GM11168 (cell line): Measurements from ENCODE around the gene ZNF474.

Source experiments
- in situ Hi-C: fragments of 300-500 bp; cut with MboI; formaldehyde crosslinking; loops from one replicate; pipeline ENCODE4 v1.12.0; 2022; ENCODE audit warnings: low sequenced_read_pairs; ENCODE audit not compliant: unreplicated experiment

ZNF474 gene

DNA sequence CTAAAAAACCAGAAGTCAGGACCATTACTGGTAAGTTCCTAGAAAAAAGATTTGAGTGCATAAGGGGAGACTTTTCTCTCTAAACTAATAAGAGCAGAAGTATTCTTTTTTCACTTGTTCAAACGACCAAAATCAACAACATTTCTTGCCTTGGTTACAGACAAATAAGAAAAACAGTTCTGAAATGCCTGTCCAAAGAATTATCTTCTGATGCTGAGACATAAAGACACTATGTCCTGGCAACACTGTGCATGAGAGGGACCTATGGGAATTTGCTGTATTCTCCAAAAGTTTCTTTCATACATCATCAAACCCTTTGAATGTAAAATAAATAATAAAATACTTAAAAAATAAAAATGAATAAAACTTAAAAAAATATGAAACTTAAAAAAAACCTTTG lies 50.4 kb downstream of the ZNF474 start:
- in situ Hi-C loops: no loop called here

DNA sequence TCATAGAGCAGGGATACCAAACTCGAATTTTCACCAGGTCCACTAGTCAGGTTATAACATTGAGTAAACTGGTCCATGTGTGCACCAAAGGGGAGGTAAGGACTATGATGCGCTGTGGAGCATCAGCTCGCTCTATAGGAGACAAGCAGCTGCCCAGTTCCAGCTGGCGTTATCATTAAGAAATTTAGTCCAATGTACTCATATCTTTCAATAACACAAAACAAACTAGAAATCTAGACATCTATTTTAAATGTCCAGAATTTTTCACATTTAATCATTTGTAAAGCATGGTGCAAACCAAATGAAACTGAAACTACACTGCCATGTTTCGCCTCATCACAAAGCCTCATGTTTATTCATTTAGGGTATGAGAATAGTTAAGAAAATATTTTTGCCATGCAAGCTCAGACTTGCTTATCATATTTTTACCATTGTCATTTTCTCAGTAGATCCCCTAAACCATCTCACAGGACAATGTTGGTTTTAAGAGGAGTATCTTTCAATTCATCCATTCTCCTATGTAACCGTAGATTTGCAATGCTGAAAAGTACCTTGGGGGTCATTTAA lies 50.9 kb downstream of the ZNF474 start:
- in situ Hi-C loops: no loop called here

DNA sequence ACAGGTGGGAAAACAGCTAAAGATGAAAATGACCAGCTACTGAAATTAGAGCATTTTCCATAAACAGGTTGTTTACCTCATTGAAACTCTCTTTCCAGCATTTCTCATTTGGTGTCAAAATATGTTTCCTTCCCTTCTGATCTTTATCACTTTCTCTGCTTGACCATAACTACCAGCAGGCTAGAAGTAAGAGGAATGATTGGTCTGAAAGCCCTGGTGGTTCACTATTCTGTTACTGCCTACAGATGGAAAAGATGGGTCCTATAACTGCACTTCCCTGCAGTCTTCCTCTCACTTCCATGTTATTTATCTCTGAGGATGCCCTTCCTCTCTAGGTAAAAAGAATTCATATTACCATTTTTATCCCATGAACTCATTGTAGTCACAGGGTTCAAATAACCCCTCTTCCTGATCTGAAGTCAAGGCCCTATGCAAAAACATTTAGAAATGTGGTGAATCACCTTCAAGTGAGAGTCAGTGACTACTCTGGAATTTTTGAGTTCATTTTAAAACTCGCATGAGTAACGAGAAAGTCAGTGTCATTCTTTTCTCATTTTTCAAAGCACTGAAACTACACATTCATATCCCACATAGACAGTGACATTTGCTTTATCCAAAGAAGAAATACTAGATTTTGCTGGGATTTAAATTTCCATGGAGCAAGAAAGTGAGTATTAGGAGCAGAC lies 51.7 kb downstream of the ZNF474 start:
- in situ Hi-C loops: no loop called here

DNA sequence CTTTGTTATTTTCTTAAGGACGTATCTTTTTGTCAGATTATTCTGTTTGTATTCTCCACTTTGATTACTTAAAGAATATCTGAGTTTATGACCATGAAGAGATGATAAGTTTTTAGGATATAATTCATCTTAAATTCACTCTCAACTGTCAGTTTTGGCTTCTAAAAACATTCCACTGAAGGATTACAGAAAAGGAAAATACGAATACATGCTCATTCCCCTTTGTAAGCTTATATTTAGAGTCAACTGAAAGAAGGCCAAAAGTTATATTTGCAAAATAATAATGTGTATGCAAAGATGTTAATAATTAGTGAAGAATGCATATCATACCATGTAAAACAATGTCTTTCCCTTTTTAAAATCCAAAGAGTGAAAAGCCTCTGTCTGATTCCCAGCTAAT lies 52.5 kb downstream of the ZNF474 start:
- in situ Hi-C loops: no loop called here

DNA sequence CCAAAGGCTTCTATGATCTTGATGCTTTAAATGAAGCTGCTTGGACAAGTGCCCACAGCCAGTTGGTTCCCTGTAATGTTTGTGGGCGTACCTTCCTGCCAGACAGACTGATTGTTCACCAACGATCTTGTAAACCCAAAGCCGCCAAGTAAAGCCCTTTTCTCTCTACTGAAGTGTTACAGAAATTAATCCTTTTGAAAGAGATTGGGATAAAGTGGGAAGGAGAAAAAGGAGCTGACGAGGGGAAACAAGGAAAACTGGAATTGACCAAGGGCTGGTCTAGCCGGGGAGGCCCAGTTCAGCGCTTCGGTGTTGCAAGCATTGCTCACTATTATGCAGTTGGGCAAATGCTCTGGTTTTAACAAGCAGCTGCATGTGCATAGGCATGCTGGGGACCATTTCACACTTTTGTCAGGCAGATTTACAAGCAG lies 53.2 kb downstream of the ZNF474 start:
- in situ Hi-C loops: no loop called here

DNA sequence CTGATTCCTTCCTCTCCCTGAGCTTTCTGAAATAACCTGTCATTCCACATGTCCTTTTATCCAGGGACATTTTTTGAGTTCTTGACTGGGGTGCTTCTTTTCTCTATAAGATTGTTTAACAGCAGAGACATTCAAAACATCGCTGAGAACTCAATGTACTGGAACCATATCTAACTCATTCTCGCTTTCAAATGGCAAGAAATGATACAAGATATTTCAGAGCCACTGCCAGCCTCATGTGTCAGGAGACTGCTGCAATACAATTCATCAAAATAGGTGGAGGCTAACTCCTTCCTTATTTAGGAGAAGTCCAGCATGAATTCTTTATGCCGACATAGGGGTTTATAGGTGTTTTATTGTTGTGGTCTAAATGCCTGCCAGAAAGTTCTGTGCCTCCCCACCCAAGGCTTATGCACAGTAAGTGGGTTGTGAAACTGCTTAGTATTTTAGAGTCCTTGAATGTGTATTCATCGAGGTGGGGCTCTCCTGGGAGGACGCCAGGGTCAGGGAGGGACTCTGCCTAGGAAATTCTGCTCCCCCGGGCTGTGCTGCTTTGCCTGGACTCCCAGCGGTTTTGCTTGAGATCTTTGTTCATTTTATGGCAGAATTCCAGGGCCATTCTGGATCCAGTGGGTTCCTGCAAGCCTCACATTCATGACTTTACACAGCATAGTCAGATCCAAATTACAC lies 53.9 kb downstream of the ZNF474 start:
- in situ Hi-C loops: no loop called here

DNA sequence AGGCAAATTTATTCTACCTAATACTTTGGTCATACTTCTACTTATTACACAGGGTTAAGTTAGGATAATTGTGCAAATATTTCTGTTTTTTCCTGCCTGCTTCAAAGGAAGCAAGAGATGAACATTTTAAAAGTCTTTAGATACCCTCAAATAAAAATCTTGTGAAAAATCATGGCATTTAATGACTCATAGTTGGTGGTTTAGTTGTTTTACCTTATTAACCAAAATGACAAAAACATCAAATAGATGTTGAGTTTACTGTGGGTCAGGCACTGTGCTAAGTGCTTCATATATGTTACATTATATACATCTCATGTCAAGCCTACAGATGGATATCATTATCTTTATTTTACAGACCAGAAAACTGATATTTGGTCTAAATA lies 54.4 kb downstream of the ZNF474 start:
- in situ Hi-C loops: no loop called here

DNA sequence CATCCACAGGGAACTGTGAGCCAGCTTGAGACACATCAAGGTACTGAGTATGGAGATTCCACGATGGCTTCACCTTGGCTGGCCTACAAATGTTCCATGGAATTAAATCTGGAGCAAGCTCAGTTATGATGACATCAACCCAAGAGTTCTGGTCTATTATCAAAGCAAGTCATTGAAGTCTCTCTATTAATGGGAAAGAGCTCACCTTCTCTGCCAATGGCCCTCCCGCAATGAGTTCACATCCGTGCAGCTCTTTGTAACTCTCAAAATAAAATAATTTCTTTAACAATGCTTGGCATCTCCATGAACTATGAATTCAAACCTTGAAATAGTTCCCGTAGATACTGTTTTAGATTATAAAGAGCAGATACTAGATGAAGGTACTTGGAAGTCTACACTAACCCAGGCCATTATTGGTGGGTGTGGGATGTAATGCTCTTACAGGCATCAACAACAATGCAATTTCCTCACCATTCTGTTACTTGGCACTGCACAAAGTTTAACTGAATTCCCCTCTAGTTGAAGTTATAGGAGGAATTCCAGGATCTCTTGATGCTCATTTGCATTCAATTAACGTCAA lies 55.4 kb downstream of the ZNF474 start:
- in situ Hi-C loops: no loop called here

DNA sequence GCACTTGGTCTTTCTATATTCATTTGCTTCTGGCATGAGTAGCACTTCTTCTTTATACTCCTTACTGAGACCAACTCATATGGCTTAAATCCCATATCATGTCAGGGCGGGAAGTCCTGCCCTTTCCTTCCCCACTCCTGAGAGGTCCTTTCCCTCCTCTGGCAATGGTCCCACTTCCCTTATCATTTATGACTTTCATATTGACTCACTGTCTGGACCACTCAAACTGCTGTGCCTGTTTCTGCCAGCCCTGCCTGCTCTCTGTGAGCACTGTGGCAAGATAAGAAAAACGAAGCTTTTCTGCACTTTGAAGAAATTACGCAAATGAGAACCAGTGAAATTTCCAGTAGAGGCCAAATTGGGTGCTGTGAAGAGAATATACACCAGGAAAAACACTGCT lies 58.1 kb downstream of the ZNF474 start:
- in situ Hi-C loops: no loop called here

DNA sequence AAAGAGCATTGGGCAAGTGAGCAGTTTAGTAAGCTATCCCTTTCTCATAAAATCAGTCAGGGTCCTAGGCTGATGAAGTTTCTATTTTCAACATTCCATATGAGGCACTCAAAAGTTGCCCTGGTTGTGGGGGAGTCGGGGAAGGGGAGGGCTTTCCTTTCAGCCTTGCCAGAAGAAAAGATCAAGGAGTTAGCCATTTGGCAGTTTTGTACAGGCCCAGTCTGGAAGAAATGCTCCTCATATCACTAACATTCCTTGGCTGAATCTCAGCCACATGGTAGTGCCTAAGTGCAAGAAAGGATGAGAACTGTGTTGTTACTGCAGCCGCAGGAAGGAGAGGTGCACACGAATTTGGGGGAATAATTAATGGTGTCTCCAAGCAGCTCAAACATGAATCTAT lies 60.8 kb downstream of the ZNF474 start:
- in situ Hi-C loops: loop anchor here (10.0 kb wide), 1 partner anchor 225 kb away; no protein-coding TSS in a partner anchor

DNA sequence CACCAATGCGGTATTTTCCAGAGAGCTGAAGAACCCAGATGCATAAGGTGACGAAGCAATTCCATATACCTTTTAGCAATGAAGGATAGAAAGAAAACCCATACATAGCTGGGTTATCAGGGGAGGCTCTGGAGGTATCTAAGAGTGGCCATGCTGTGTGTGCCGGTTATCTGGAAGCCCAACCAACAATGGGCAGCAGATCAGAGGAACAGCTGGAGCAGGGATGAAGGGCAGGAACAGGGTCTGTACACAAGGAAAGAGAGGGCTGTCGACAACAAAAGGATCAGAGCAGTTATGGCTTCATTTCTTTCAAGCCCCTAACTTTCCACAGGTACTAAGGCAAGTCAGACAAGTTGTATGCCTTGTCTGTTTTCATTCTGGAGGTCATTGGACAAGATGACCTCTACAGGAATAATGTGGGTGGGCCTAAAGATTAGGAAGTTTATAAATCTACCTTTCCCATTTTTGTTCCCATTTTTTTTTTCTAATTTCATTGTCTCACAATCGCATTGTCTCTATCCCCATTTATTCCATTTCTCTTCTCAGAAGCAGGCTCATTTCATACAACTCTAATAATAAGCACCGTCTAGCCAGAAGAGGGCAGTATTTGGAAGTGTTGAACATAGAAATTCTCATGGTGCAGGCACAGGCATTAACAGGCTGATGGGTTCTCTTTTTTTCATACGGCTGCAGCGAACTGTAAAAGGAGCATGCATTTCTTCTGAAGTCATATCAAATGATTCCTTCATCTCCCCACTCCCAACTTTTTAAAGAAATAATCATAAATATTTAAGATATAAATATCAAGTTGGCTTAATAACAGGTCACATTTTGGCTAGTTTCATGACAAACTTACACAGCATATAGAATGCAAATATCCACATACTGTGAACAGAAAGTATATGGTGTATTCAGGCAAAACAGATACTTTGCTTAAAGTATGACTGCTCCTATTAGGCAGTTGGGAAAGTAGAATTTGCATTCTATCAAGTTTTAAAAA lies 63.5 kb downstream of the ZNF474 start:
- in situ Hi-C loops: loop anchor here (10.0 kb wide), 1 partner anchor 222 kb away; no protein-coding TSS in a partner anchor

DNA sequence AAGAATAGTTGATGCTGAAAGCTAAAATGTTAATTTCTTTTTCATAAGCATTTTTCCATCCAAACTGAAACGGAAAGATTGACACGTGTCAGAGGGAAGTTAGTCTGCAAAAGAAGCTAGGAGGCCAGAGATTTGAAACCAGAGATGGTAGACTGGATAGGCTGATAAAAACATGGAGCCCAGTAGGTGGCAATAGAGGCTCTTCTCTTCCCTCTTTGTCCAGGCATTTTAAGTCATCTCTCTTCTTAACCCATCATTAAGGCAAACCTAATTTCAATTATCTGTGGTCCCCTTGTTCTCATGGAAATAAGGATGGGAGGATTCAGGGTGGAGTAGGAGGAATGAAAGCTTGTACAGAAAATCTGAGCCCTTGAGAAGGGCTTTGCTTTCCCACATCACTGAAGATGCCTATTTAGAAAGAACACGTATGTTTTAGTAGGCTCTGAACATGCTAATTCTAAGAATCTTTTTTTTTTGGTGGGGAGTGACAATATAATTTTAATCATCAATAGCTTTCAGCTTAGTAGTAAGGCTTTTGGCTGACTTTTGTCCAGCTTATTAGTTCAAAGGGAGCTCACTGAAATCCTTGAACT lies 66.6 kb downstream of the ZNF474 start:
- in situ Hi-C loops: loop anchor here (10.0 kb wide), 1 partner anchor 219 kb away; no protein-coding TSS in a partner anchor

DNA sequence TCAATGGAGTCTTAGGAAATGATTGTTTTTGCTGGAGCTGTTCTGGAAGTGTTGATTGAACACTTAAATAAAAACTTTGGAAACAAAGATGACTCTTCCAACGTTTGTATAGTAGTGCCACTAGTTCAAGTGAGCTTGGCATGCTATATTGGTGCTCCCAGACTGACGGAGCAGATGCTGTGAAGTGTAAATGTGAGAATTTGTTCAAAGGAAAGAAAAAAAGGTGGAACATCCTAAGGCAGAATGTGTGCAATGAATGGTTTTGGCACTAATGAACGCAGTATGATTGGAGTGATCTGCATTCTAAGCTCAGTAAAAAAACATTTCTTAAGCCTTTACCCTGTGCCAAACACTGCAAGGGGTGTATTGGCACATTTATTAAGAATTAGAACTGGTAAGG lies 69.8 kb downstream of the ZNF474 start:
- in situ Hi-C loops: loop anchor here (10.0 kb wide), 1 partner anchor 216 kb away; no protein-coding TSS in a partner anchor

DNA sequence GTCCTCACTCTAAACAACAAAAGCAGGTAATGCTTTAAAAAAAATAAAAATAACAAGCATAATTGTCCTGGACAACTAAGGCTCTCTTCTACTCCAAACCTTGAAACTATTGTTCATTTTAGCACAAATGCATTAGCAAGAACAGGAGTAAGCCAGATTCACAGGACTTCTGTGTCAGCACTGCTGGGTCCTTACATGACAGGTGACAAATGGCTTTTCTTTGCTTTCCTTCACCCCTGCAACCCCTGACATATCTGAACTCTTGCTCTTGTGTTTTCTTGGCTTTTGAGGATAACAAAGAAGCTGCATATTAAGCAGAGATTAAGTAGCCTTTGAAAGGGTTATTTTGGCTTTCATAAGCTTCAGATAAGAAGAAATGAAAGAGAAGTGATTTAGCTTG lies 71.1 kb downstream of the ZNF474 start:
- in situ Hi-C loops: no loop called here

DNA sequence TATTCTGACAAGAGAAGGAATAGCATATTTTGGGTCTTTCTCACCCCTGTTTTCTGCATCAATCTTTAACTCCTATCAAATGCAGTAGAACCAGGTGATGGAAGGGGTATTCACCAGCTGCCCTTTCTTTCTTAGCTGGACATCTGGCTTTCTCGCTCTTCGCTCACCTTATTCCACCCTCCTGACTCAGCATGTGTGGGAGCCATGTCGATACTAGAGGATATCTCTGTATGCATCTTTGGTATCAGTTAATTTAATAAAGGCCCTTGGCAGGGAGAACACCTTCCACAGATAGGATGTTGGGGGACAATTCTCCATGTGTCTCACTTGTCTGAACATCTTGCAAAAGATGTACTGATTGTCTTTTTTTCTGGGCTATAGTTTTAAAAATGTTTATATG lies 71.5 kb downstream of the ZNF474 start:
- in situ Hi-C loops: no loop called here

DNA sequence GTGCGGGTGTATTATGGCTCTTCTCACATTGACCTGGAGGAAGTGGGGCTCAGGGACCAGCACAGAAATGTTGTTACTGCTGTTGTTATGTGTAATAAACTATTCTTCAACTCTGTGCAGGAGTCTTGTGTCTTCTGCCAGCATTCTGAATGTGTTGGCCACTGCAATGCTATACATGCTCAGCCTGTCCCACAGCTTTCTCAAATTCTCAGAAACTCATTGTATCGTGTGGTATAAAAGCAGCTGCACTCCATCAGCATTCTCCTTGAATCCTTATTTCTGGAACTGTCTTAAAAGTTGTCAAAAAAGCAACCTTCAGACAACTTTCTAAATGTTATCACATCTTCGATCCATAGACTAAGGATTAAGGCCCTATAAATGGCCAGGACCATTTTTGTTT lies 72.0 kb downstream of the ZNF474 start:
- in situ Hi-C loops: no loop called here

DNA sequence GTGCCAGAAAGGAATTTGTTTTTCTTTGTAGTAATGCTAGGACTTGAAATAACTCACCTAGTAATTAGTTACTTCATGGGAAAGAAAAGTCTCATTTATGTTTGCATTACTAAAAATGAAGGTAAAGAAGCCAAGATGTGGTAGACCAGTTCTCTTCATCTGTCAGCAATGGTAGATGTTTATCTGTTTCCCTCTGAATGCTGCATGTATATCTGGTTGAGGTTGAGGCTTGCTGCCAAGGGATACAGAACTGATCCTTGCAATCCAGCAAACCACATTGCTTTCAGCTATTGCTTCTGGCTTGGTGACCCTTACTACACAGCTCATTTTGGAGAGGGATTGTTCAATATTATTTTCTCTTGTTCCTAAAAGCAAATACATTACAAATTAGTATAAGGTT lies 73.6 kb downstream of the ZNF474 start:
- in situ Hi-C loops: no loop called here
